GM23338 (cell line): ENCODE data around the gene GGCT.
A peak's percentile ranks its signal among the peaks of the same experiment; 100 is the strongest.

Experiments
- CREB1 ChIP-seq: fragments of 250-450 bp; sonication (Bioruptor Pico); IDR thresholded peaks from 2 replicates; pipeline ENCODE4 v1.5.0; 2020; ENCODE audit warnings: low read depth, mild to moderate bottlenecking, moderate library complexity
- EZH2 ChIP-seq: fragments of 200-600 bp; sonication (generic); IDR thresholded peaks from one replicate; pipeline ENCODE4 v1.8.0; 2017; ENCODE audit warnings: antibody characterized with exemption, mild to moderate bottlenecking, low read depth; ENCODE audit not compliant: unreplicated experiment
- EZH2phosphoT487 ChIP-seq: fragments of 200-600 bp; sonication (generic); IDR thresholded peaks from one replicate; pipeline ENCODE4 v1.8.1; 2018; ENCODE audit warnings: antibody characterized with exemption; ENCODE audit not compliant: unreplicated experiment
- JUNB ChIP-seq: IDR thresholded peaks from one replicate; pipeline ENCODE4 v1.6.1; 2016; ENCODE audit warnings: antibody characterized with exemption; ENCODE audit not compliant: unreplicated experiment
- POLR2AphosphoS5 ChIP-seq: IDR thresholded peaks from 2 replicates; pipeline ENCODE4 v1.6.1; 2016; ENCODE audit warnings: antibody characterized with exemption, low read depth
- ZNF331 ChIP-seq: fragments of 250-450 bp; sonication (Bioruptor Pico); IDR thresholded peaks from 2 replicates; pipeline ENCODE4 v1.5.0; 2020; ENCODE audit warnings: low read depth, mild to moderate bottlenecking, moderate library complexity
- TF ChIP-seq, protein P1 (sequence below), 2 experiments: fragments of 200-600 bp in 1 of 2; sonication (generic) in 1 of 2; conservative IDR thresholded peaks; 2 replicates each; pipeline versions ENCODE4 v1.5.1 to v1.6.1; 2016 to 2017; ENCODE audit warnings: antibody characterized with exemption in 2 of 2, low read depth in 2 of 2, mild to moderate bottlenecking in 2 of 2, moderate library complexity in 1 of 2
- TF ChIP-seq, protein P2 (sequence below): IDR thresholded peaks from one replicate; pipeline ENCODE4 v1.6.1; 2018; ENCODE audit warnings: antibody characterized with exemption; ENCODE audit not compliant: unreplicated experiment
- TF ChIP-seq, protein P3 (sequence below): IDR thresholded peaks from 2 replicates; pipeline ENCODE4 v1.6.1; 2016; ENCODE audit warnings: antibody characterized with exemption

DNA sequence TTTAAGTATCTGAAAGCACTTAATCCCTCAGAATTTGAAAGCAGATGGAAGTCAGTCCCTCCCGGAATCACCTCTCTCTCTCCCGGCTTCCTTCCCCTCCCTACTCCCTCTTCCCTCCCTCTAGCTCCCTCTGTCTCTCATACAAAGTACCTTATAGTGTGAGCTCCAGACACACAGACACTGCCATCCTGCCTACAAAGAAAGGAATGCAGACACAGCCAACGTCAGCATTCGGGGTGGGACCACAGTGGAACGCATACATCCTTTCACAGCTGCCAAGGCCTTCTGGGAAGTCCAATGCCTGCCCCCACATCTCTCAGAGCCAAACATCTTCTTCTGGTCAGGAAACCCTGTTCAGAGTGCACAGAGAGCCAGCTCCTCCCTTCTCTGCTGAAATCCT is 35.3 kb downstream of the GGCT start:
- TF ChIP-seq, protein P1, sequence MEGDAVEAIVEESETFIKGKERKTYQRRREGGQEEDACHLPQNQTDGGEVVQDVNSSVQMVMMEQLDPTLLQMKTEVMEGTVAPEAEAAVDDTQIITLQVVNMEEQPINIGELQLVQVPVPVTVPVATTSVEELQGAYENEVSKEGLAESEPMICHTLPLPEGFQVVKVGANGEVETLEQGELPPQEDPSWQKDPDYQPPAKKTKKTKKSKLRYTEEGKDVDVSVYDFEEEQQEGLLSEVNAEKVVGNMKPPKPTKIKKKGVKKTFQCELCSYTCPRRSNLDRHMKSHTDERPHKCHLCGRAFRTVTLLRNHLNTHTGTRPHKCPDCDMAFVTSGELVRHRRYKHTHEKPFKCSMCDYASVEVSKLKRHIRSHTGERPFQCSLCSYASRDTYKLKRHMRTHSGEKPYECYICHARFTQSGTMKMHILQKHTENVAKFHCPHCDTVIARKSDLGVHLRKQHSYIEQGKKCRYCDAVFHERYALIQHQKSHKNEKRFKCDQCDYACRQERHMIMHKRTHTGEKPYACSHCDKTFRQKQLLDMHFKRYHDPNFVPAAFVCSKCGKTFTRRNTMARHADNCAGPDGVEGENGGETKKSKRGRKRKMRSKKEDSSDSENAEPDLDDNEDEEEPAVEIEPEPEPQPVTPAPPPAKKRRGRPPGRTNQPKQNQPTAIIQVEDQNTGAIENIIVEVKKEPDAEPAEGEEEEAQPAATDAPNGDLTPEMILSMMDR (conservative IDR thresholded peaks at IDR 0.05; ENCODE audit: low read depth in 2 of 2): peak; percentile 55 to 66
- TF ChIP-seq, protein P2, sequence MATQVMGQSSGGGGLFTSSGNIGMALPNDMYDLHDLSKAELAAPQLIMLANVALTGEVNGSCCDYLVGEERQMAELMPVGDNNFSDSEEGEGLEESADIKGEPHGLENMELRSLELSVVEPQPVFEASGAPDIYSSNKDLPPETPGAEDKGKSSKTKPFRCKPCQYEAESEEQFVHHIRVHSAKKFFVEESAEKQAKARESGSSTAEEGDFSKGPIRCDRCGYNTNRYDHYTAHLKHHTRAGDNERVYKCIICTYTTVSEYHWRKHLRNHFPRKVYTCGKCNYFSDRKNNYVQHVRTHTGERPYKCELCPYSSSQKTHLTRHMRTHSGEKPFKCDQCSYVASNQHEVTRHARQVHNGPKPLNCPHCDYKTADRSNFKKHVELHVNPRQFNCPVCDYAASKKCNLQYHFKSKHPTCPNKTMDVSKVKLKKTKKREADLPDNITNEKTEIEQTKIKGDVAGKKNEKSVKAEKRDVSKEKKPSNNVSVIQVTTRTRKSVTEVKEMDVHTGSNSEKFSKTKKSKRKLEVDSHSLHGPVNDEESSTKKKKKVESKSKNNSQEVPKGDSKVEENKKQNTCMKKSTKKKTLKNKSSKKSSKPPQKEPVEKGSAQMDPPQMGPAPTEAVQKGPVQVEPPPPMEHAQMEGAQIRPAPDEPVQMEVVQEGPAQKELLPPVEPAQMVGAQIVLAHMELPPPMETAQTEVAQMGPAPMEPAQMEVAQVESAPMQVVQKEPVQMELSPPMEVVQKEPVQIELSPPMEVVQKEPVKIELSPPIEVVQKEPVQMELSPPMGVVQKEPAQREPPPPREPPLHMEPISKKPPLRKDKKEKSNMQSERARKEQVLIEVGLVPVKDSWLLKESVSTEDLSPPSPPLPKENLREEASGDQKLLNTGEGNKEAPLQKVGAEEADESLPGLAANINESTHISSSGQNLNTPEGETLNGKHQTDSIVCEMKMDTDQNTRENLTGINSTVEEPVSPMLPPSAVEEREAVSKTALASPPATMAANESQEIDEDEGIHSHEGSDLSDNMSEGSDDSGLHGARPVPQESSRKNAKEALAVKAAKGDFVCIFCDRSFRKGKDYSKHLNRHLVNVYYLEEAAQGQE: no peak
- TF ChIP-seq POLR2AphosphoS5 (no peak), EZH2 (no peak), ZNF331 (no peak), EZH2phosphoT487 (no peak), CREB1 (peak; percentile 84), JUNB (no peak)
- TF ChIP-seq, protein P3, sequence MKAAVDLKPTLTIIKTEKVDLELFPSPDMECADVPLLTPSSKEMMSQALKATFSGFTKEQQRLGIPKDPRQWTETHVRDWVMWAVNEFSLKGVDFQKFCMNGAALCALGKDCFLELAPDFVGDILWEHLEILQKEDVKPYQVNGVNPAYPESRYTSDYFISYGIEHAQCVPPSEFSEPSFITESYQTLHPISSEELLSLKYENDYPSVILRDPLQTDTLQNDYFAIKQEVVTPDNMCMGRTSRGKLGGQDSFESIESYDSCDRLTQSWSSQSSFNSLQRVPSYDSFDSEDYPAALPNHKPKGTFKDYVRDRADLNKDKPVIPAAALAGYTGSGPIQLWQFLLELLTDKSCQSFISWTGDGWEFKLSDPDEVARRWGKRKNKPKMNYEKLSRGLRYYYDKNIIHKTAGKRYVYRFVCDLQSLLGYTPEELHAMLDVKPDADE: no peak
